Measurements from ENCODE around the gene STK24.

GRCh38 chr13:98444381-98444780 is 132.5 kb downstream of the STK24 start:
- no peak for TF ChIP-seq CTCF (IDR thresholded peaks at IDR 0.05)
- TF ChIP-seq EP300 (IDR thresholded peaks at IDR 0.05), result no peak
- no peak for TF ChIP-seq POLR2AphosphoS5 (IDR thresholded peaks at IDR 0.05)

Measured in upper lobe of left lung (tissue), 4 donors.